Measurements from ENCODE around the gene FREM1.

- TF ChIP-seq CTCF (IDR thresholded peaks at IDR 0.05 in 4 of 5, conservative IDR thresholded peaks at IDR 0.05 in 1 of 5) = no peak
- no peak for TF ChIP-seq POLR2A (IDR thresholded peaks at IDR 0.05)
Observed at GRCh38 chr9:14906644-14907359, 3.4 kb downstream of the FREM1 start.
